Neuronal stem cell (in vitro differentiated cells): ENCODE results near the gene SPAG5.

Experiments used
- DNase-seq: peaks from one replicate; pipeline ENCODE4 v3.0.0-alpha.2; 2013; ENCODE audit warnings: low spot score
- H2AFZ ChIP-seq: one replicate; pipeline ENCODE4 v1.6.1; 2013; ENCODE audit warnings: mild to moderate bottlenecking, low read length, inconsistent platforms
- H2AK5ac ChIP-seq: 2 replicates; pipeline ENCODE4 v1.6.1; 2013; ENCODE audit warnings: low read depth, mild to moderate bottlenecking, inconsistent platforms, low read length, moderate library complexity, mixed read lengths
- H2BK120ac ChIP-seq: 2 replicates; pipeline ENCODE4 v1.6.1; 2013; ENCODE audit warnings: low read depth, mild to moderate bottlenecking, inconsistent platforms, low read length, moderate library complexity, mixed read lengths
- H2BK12ac ChIP-seq: one replicate; pipeline ENCODE4 v1.6.1; 2013; ENCODE audit warnings: low read length, inconsistent platforms
- H2BK15ac ChIP-seq: 2 replicates; pipeline ENCODE4 v1.6.1; 2013; ENCODE audit warnings: mild to moderate bottlenecking, low read length, inconsistent platforms, mixed read lengths
- H2BK5ac ChIP-seq: one replicate; pipeline ENCODE4 v1.6.1; 2013; ENCODE audit warnings: inconsistent platforms, mild to moderate bottlenecking, low read length, moderate library complexity
- H3K14ac ChIP-seq: one replicate; pipeline ENCODE4 v1.6.1; 2013; ENCODE audit warnings: low read length, inconsistent platforms
- H3K18ac ChIP-seq: 2 replicates; pipeline ENCODE4 v1.6.1; 2013; ENCODE audit warnings: low read length, inconsistent platforms
- H3K23ac ChIP-seq: 2 replicates; pipeline ENCODE4 v1.6.1; 2013; ENCODE audit warnings: low read depth, mild to moderate bottlenecking, mixed read lengths, low read length, inconsistent platforms; ENCODE audit not compliant: poor library complexity
- H3K27ac ChIP-seq: replicated peaks from 3 replicates; pipeline ENCODE4 v1.5.1; 2013; ENCODE audit warnings: low read length, inconsistent platforms
- H3K27me3 ChIP-seq, 3 experiments: 2 replicates each; pipeline ENCODE4 v1.6.1; 2013; ENCODE audit warnings: low read length in 3 of 3, mild to moderate bottlenecking in 2 of 3, inconsistent platforms in 1 of 3, low read depth in 1 of 3, mixed read lengths in 1 of 3, moderate library complexity in 1 of 3; ENCODE audit not compliant: control insufficient read depth in 3 of 3, insufficient read depth in 3 of 3
- H3K36me3 ChIP-seq, 2 donors: replicated peaks in 1 of 2; 2 replicates each; pipeline ENCODE4 v1.6.1; 2013; ENCODE audit warnings: low read length in 2 of 2; ENCODE audit not compliant: control insufficient read depth in 2 of 2, insufficient read depth in 2 of 2
- H3K4ac ChIP-seq: 2 replicates; pipeline ENCODE4 v1.6.1; 2013; ENCODE audit warnings: inconsistent platforms, mild to moderate bottlenecking, low read length, moderate library complexity
- H3K4me1 ChIP-seq, 2 donors: 1 replicate in 1 of 2; 2 replicates in 1 of 2; pipeline ENCODE4 v1.6.1; 2013; ENCODE audit warnings: low read length in 2 of 2, low read depth in 1 of 2; ENCODE audit not compliant: control insufficient read depth in 2 of 2, insufficient read depth in 1 of 2
- H3K4me2 ChIP-seq: one replicate; pipeline ENCODE4 v1.6.1; 2013; ENCODE audit warnings: mild to moderate bottlenecking, low read length, inconsistent platforms; ENCODE audit not compliant: insufficient read depth, poor library complexity, severe bottlenecking
- H3K4me3 ChIP-seq, 2 donors: 2 replicates each; pipeline ENCODE4 v1.5.1; 2013; ENCODE audit warnings: low read length in 2 of 2, mild to moderate bottlenecking in 2 of 2, inconsistent platforms in 1 of 2, moderate library complexity in 1 of 2
- H3K79me1 ChIP-seq: one replicate; pipeline ENCODE4 v1.6.1; 2013; ENCODE audit warnings: low read depth, mild to moderate bottlenecking, inconsistent platforms, low read length, moderate library complexity
- H3K9ac ChIP-seq: one replicate; pipeline ENCODE4 v1.6.1; 2013; ENCODE audit warnings: mild to moderate bottlenecking, low read depth, low read length, inconsistent platforms; ENCODE audit not compliant: poor library complexity
- H3K9me3 ChIP-seq, 2 donors: replicated peaks in 1 of 2; 2 replicates each; pipeline versions ENCODE3 to v1.6.1; 2013; ENCODE audit warnings: low read length in 2 of 2, mild to moderate bottlenecking in 2 of 2, inconsistent platforms in 1 of 2, low read depth in 1 of 2, mixed read lengths in 1 of 2, moderate library complexity in 1 of 2; ENCODE audit not compliant: control insufficient read depth in 2 of 2, insufficient read depth in 1 of 2
- H4K8ac ChIP-seq: one replicate; pipeline ENCODE4 v1.6.1; 2013; ENCODE audit warnings: low read depth, mild to moderate bottlenecking, inconsistent platforms, low read length, moderate library complexity
- H4K91ac ChIP-seq: one replicate; pipeline ENCODE4 v1.6.1; 2013; ENCODE audit warnings: low read length, low read depth, mild to moderate bottlenecking, inconsistent platforms; ENCODE audit not compliant: poor library complexity
- WGBS, 2 donors: extraction: QIAGEN DNeasy Blood & Tissue Kit; methylation state at CpG; one replicate each; pipeline ENCODE4 v1.1.7; 2013; ENCODE audit warnings: missing lambda C conversion rate in 2 of 2, mixed read lengths in 1 of 2; ENCODE audit not compliant: insufficient read length in 2 of 2, insufficient replicate concordance in 1 of 2; ENCODE audit errors: extremely low coverage in 2 of 2; 5-methylcytosine and 5-hydroxymethylcytosine counted together

Gene SPAG5

DNA sequence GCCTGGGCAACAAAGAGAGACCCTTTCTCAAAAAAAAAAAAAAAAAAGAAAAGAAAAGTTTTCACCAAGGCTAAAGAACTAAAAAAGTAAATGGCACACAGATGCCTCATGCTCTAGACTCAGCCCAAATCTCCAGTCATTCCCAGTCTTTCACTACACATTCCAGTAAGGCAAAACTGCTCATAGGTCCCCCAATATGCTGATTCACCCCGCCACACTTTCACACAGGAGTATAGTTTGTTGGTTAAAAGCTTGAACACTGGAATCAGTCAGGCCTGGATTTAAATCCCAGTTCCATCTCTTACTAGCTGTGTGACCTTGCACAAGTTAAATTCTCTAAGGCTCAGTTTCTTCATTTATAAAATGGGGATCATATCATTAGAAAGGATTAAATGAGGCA lies 29.4 kb downstream of the SPAG5 start:
- H2AFZ ChIP-seq, result no peak overlapping the region
- no peak overlapping the region for H3K27ac ChIP-seq
- no peak overlapping the region for H2AK5ac ChIP-seq
- no CpG with 5 or more reads among the region's 1 CpG for WGBS, 2 donors
- H3K9ac ChIP-seq, result no peak overlapping the region
- no peak overlapping the region for H3K18ac ChIP-seq
- H3K4me1 ChIP-seq, result peaks cover 0 to 2% of the 10 kb centered on the region in 2 donors
- H4K91ac ChIP-seq, result no peak overlapping the region
- H3K36me3 ChIP-seq, result peaks cover 0 to 15% of the 10 kb centered on the region in 2 donors
- H2BK120ac ChIP-seq, result no peak overlapping the region
- H4K8ac ChIP-seq, result no peak overlapping the region
- H3K4me2 ChIP-seq, result no peak overlapping the region
- no peak overlapping the region for H3K4me3 ChIP-seq
- DNase-seq, result no peak
- peaks cover 5% of the 10 kb centered on the region for H3K79me1 ChIP-seq
- no peak overlapping the region for H3K4ac ChIP-seq
- H3K9me3 ChIP-seq, result no peaks in the 10 kb centered on the region
- H2BK5ac ChIP-seq, result no peak overlapping the region
- no peak overlapping the region for H3K14ac ChIP-seq
- H2BK12ac ChIP-seq, result no peak overlapping the region
- H3K27me3 ChIP-seq, result peaks cover 0 to 7% (median 0%) of the 10 kb centered on the region in 3 experiments
- no peak overlapping the region for H3K23ac ChIP-seq
- H2BK15ac ChIP-seq, result no peak overlapping the region

DNA sequence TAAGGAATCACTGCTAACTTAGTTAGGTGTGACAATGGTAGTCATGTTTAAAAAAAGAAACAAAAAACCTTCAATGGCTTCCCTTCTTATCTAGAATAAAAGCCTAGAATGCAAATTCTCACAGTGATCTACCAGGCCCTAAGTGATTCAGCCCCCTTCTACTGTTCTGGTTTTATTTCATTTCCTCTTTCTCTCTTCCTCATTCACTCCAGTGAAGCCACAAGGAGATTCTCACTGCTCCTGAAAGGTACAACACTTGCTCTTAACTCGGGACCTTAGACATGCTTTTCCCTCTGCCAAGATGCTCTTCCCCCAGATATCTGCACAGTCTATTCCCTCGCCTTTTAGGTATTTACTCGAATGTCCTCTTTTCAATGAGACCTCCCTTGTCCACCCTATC lies 31.2 kb downstream of the SPAG5 start:
- peaks cover 0 to 2% of the 10 kb centered on the region in 2 donors for H3K4me1 ChIP-seq
- no peak overlapping the region for H4K91ac ChIP-seq
- H2AFZ ChIP-seq, result no peak overlapping the region
- peaks cover 5% of the 10 kb centered on the region for H3K79me1 ChIP-seq
- no peak overlapping the region for H3K9ac ChIP-seq
- no peak overlapping the region for H3K4me2 ChIP-seq
- no peaks in the 10 kb centered on the region for H3K9me3 ChIP-seq
- no peak overlapping the region for H2BK15ac ChIP-seq
- H4K8ac ChIP-seq, result no peak overlapping the region
- H3K4ac ChIP-seq, result no peak overlapping the region
- no peak overlapping the region for H3K4me3 ChIP-seq
- H2AK5ac ChIP-seq, result no peak overlapping the region
- H3K27me3 ChIP-seq, result peaks cover 0 to 4% (median 0%) of the 10 kb centered on the region in 3 experiments
- no peak overlapping the region for H2BK12ac ChIP-seq
- H3K18ac ChIP-seq, result no peak overlapping the region
- no peak overlapping the region for H2BK120ac ChIP-seq
- H3K14ac ChIP-seq, result no peak overlapping the region
- peaks cover 3 to 25% of the 10 kb centered on the region in 2 donors for H3K36me3 ChIP-seq
- no peak overlapping the region for H3K23ac ChIP-seq
- no CpG with 5 or more reads among the region's 3 CpGs for WGBS, 2 donors
- no peak overlapping the region for H3K27ac ChIP-seq
- no peak overlapping the region for H2BK5ac ChIP-seq
- DNase-seq, result no peak

DNA sequence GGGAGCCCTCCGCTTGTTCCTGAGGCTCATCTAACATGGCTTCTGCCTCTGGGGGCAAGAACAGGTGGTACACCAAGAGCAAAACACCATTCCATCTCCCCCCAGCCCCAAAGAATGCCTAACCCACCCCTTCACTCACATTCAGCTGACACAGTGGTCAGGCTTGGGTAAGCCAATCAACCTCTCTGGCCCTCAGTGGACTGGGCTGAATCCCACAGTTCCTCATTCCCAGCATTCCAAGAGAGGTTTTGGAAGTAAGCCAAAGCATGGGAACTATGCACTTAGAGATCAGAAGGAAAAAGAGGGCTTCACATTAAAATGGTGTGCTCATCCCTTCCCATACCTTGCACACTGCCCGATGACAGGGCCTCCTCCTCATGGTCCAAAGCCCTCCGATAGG lies 35.4 kb downstream of the SPAG5 start:
- Histone ChIP-seq H2BK15ac (no peak overlapping the region), H4K8ac (no peak overlapping the region), H3K27me3 (no peaks in the 10 kb centered on the region), H2AK5ac (no peak overlapping the region), H2AFZ (no peak overlapping the region), H3K14ac (no peak overlapping the region), H3K4me1 (no peaks in the 10 kb centered on the region), H3K36me3 (peaks cover 7 to 54% of the 10 kb centered on the region in 2 donors), H2BK120ac (no peak overlapping the region), H3K27ac (no peak overlapping the region), H4K91ac (no peak overlapping the region), H3K4ac (no peak overlapping the region), H3K79me1 (peaks cover 2% of the 10 kb centered on the region), H3K4me3 (no peak overlapping the region), H3K4me2 (no peak overlapping the region), H3K23ac (no peak overlapping the region), H3K9ac (no peak overlapping the region), H2BK12ac (no peak overlapping the region), H3K18ac (no peak overlapping the region), H3K9me3 (no peaks in the 10 kb centered on the region), H2BK5ac (no peak overlapping the region)
- DNase-seq, result no peak
- WGBS, 2 donors, result no CpG with 5 or more reads among the region's 3 CpGs

DNA sequence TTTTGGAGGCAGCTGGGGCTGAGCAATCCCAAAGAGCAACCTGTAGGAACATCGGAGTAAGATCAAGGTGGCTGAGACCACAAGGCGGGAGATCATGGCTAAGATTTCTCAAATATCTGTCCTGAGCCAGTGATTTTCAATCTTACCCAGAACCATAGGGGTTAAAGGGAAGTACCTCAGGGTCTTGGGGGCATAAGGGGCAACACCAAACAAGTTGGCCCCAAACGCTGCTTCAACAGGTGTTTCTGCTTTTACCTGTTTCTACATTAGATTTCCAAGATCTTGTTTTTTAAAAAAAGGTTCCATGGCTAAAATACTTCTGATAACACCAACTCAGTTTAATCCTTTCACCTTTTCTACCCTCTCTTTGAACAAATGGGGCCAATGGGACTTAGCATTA lies 43.8 kb downstream of the SPAG5 start:
- Histone ChIP-seq H3K4me2 (no peak overlapping the region), H4K91ac (no peak overlapping the region), H3K4me3 (no peak overlapping the region), H3K36me3 (peaks cover 25 to 64% of the 10 kb centered on the region in 2 donors), H3K14ac (no peak overlapping the region), H3K4me1 (peaks cover 11 to 12% of the 10 kb centered on the region in 2 donors), H3K23ac (no peak overlapping the region), H3K27me3 (no peaks in the 10 kb centered on the region), H3K27ac (no peak overlapping the region), H3K79me1 (peaks cover 6% of the 10 kb centered on the region), H2AFZ (no peak overlapping the region), H2BK15ac (no peak overlapping the region), H4K8ac (no peak overlapping the region), H3K4ac (no peak overlapping the region), H2BK5ac (no peak overlapping the region), H2AK5ac (no peak overlapping the region), H3K9ac (no peak overlapping the region), H3K9me3 (no peaks in the 10 kb centered on the region), H3K18ac (no peak overlapping the region), H2BK120ac (no peak overlapping the region), H2BK12ac (no peak overlapping the region)
- no CpG with 5 or more reads among the region's 3 CpGs for whole genome bisulfite sequencing, 2 donors
- DNase-seq, result no peak
